ENCODE measurements around the gene CEP350.
"Not testable (repeated sequence)": the region's sequence is repeated elsewhere in the genome, so short reads cannot be mapped to it uniquely, and the experiment has no call there.

Gene CEP350

GRCh38 chr1:179995576-179995975 lies 41.0 kb downstream of the CEP350 start:
- no peak for DNase-seq

GRCh38 chr1:179996099-179996498 lies 41.5 kb downstream of the CEP350 start:
- DNase-seq, result no peak

GRCh38 chr1:180000575-180000974 lies 46.0 kb downstream of the CEP350 start:
- no peak for DNase-seq

- no peak for DNase-seq
Observed at GRCh38 chr1:180002437-180002836, 47.8 kb downstream of the CEP350 start.

GRCh38 chr1:180003026-180003695 lies 48.6 kb downstream of the CEP350 start:
- DNase-seq, result no peak

- not testable (repeated sequence) for DNase-seq
Observed at GRCh38 chr1:180006762-180007161, 52.2 kb downstream of the CEP350 start.

- DNase-seq, result no peak
Observed at GRCh38 chr1:180020017-180020416, 65.4 kb downstream of the CEP350 start.

GRCh38 chr1:180026556-180026955 lies 71.9 kb downstream of the CEP350 start:
- DNase-seq, result no peak

- no peak for DNase-seq
Observed at GRCh38 chr1:180027949-180028445, 73.4 kb downstream of the CEP350 start.

- no peak for DNase-seq
Observed at GRCh38 chr1:180028864-180029263, 74.3 kb downstream of the CEP350 start.

GRCh38 chr1:180029524-180030135 lies 75.0 kb downstream of the CEP350 start:
- DNase-seq, result no peak

- no peak for DNase-seq
Observed at GRCh38 chr1:180031664-180032063, 77.1 kb downstream of the CEP350 start.

GRCh38 chr1:180033390-180033789 lies 78.8 kb downstream of the CEP350 start:
- no peak for DNase-seq

- DNase-seq, result no peak
Observed at GRCh38 chr1:180040034-180040433, 85.4 kb downstream of the CEP350 start.

GRCh38 chr1:180041582-180041981 lies 87.0 kb downstream of the CEP350 start:
- no peak for DNase-seq

- no peak for DNase-seq
Observed at GRCh38 chr1:180042988-180043622, 88.5 kb downstream of the CEP350 start.

- no peak for DNase-seq
Observed at GRCh38 chr1:180043785-180044184, 89.2 kb downstream of the CEP350 start.

- DNase-seq, result no peak
Observed at GRCh38 chr1:180046674-180047073, 92.1 kb downstream of the CEP350 start.

GRCh38 chr1:180053594-180054567 lies 99.3 kb downstream of the CEP350 start:
- no peak for DNase-seq

- DNase-seq, result no peak
Observed at GRCh38 chr1:180057883-180058396, 103.3 kb downstream of the CEP350 start.

- DNase-seq, result no peak
Observed at GRCh38 chr1:180061019-180061418, 106.4 kb downstream of the CEP350 start.

GRCh38 chr1:180062452-180062971 lies 107.9 kb downstream of the CEP350 start:
- DNase-seq, result no peak
